ENCODE measurements around the gene PDLIM1.

Gene PDLIM1

DNA sequence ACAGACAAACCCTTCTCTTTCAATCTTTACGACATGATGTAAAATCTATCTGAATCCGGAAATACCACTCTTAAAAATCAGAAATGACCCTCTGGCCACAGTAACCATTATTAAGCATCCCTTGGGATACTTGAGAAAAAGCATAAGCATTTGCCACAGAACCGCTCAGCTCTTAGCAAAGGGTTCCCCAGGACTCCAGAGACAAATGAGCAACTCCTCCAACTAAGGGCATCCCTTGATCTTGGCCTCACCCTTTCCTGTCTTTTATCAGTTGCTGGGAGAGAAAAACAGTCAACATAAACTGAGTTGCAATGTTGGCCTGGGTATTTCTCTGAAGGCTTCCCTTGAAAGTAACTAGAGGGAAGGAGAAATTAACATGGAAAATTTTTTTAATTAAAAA lies 3.5 kb downstream of the PDLIM1 start:
- DNase-seq = no peak

DNA sequence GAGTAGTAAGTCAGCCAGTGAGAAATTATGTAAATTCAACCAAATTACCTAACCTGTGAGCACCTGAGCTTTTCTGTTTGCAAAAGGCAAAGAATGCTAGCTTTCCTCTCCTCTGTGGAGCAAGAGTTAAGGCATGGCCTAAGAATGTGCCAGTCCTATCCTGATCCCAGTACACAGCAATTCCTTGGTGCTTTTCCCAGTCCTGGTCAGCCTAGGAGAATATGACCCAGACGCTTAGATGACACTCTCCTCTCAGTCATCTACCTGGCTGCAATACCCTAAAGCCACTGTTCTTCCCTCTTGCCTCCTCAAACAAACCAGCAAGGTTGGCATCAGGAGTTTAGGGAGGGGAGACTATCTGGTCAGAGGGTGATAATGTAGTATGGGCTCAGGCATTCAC lies 4.1 kb downstream of the PDLIM1 start:
- no peak for DNase-seq

DNA sequence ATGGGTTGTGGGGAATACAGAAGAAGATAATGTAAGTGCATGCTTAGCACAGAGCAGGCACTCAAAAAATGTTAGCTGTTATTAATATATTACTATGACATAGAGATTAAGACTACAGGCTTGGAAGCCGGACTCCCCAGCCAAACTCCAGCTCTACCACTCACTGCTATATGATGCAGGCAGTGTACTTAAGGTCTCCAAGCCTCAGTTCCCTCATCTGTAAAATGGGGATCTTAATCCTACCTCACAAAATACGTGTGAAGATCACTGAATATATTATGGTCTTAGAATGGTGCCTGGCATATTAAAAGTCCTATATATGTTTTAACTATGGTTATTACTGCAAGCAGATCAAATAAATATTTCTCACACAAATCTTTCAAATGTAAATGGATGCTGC lies 5.2 kb downstream of the PDLIM1 start:
- DNase-seq = no peak

DNA sequence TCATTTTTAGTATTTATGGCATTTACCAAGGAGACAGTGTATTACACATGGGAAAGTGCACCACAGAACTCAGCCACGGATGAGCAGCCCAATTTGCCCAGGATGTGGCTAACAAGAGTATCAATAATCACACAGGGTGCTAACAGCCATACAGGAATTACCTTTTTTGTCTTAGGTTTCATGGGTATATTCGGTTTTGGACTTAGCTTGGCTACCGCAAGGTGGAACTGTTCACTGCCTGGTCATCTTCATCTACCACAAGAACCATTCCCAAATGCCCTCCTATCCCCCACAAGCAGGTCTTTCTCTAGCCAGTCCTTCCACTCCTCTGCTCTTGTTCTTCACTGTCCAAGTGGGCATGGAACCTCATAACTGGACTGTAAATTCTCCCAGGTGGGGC lies 6.0 kb downstream of the PDLIM1 start:
- DNase-seq = no peak

DNA sequence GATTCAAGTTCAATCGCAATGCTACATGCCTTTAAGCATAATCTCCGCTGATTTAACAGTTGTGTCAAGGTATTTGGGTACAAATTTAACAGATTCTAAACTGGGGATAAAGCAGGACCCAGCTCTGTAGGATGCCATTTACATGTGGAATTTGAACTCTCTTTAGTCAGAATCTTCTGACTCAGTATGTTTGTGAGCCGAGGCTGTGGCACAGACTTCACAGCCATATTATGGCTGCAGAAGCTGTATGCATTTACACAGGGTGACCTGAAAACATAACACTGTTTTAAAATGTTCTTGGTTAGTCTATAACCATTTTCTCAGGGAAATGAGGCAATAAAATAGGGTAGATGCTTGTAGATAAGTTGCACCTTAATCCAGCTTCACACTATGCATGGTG lies 8.7 kb downstream of the PDLIM1 start:
- no peak for DNase-seq

DNA sequence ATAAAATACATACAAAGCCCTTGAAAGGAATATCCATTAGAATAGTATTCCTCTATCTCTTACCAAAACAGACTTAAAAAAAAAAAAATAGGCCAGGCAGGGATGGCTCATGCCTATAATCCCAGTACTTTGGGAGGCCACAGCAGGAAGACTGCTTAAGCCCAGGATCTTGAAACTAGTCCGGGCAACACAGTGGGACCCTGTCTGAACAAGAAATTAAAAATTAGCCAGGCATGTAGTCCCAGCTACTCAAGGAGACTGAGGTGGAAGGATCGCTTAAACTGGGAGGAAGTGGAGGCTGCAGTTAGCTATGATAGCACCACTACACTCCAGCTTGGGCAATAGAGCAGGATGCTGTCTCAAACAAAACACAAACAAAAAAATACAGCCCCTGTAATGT lies 9.6 kb downstream of the PDLIM1 start:
- DNase-seq = no peak

DNA sequence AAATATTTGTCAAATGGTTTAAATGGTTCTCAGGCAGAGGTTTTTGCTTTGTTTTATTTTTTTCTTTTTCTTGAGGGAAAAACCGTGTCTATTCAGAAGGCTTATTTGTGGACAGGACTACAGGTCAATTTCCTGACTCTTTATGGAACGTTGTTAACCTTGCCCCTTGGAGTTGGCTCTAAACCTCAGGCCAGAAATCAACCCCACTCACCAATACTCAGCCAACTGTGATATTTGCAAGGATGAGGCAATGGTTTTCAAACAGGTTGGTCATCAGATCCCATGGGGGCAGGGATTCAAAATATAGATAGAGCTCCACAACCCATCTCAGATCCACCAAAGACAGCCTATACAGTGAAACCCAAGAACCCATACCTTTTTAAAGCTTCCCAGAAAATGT lies 10.2 kb downstream of the PDLIM1 start:
- DNase-seq = no peak

DNA sequence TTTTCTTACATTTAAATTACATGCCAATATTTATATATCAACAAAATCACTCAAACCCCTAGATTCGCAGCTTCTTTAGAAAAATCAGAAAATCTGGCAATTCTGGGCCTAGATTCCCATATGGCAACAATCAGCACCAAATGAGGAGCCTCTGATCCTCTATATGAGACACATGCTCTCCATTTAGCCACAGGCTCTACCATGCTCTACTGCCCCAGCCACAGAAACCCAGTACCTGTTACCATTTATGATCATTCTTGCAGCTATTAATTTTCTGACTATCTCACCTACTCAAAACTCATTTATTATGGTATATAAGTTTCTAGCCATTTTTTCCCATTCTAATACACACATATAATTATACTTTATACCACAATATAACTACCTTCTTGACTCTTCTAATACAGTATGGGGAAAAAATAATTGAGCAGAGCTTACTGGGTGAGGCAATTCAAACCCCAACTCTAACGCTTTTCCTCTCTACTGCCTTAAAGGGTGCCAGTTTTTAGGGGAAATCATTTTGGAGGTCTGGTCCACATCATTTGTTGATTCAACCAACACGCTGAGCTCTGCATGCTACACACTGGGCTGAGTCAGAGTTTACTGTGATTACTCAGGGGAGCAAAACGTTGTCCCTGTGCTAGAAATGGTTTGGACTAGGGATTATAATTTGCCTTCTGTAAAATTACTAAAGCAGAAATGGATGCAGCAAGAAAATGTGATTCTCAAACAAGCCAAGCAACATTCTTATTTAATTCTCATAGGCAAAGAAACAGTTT lies 11.6 kb downstream of the PDLIM1 start:
- DNase-seq = no peak

DNA sequence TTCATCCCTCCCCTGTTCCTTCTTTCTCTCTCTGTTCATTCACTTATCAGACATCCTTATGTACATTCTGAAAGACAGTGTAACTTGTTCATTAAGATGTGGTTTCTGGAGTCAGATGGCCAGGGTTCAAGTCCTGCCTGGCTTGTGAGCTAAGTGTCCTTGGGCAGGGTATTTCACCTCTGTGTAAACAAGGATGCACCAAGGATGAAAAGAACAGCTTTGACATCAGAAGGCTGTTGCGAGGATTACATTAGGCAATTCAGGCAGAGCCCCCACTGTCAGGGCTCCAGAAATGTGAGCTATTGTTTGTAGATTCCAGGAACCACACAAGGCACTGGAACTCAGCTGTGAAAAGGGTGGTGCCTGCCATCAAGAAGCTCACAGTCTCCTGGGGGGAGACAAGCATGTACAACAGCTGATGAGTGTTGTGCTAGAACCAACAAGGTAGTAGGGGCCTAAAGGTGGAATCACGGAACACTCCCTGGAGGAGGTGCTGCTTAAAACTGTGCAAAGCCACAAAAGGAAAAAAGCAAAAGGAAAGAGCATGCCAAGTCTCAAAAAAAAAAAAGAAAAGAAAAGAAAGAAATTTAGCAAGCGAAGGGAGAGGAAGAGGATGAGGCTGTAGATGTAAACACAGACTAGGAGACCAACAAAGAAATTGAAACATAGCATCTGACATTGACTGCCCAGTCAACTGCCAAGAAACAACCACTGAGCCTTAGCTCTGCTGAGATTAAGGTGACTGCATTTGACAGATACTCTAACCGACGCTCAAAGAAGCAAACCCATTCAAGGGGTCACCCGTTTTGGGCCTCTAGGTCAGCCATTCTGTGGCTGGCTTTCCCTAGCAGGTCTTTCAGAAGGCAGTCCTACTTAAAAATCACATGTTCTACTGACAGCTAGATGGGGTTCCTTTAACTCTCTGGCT lies 12.5 kb downstream of the PDLIM1 start:
- DNase-seq = no peak

DNA sequence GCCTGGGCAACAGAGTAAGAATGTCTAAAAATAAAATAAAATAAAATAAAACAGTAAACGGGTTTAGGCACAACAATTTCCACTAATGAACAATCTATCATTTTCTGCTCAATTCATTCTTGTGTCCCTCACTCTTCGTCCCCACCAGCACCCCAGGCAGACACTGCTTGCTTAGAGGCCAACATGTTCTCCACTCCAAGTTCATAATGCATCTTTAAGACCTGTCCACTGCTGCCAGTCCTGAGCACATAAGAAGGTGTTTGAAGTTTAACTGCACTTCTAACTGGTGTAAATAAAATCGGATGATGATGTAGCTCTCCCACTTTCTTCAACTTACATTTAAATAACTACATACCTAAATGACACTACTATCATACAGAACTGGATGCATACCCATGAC lies 13.2 kb downstream of the PDLIM1 start:
- DNase-seq = no peak

DNA sequence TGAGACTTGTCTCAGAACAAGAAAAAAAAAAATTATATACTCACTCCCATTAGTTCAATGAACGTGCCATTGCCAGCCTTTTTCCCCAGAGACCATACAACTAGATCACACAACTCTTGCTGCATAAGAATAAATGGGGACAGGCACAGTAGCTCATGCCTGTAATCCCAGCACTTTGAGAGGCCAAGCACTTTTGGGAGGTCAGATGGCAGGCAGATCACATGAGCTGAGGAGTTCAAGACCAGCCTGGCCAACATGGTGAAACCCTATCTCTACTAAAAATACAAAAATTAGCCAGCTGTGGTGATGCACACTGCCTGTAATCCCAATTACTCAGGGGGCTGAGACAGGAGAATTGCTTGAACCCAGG lies 13.6 kb downstream of the PDLIM1 start:
- no peak for DNase-seq

DNA sequence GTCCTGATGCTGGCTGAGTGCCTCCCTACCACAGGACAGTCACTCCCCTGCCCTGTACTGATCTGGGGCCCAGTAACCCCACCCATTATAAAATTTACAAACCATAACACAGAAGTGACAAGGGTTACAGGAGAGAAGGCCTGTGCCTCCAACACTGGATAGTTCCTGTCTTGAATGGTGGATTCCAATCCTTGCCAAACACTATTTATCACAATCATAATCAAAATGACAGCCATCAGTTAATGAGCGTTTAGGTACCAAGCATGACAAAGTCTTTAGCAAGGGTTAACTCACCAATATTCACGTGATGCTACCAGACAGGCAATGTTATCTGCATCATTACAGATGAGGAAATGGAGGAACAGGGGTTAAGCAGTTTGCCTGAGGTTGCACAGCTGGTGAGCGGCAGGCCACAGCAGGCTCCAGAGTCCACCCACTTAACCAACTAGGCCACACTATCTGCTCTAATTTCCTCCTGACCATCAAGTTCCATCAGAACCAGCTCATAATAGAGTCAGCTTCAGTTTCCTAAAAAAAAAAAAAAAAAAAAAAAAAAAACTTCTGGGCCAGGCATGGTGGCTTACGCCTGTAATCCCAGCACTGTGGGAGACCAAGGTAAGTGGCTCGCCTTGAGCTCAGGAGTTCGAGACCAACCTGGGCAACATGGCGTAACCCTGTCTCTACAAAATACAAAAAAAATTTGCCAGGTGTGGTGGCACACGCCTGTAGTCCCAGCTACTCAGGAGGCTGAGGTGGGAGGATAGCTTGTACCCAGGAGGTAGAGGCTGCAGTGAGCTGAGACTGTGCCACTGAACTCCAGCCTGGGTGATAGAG lies 14.2 kb downstream of the PDLIM1 start:
- no peak for DNase-seq

DNA sequence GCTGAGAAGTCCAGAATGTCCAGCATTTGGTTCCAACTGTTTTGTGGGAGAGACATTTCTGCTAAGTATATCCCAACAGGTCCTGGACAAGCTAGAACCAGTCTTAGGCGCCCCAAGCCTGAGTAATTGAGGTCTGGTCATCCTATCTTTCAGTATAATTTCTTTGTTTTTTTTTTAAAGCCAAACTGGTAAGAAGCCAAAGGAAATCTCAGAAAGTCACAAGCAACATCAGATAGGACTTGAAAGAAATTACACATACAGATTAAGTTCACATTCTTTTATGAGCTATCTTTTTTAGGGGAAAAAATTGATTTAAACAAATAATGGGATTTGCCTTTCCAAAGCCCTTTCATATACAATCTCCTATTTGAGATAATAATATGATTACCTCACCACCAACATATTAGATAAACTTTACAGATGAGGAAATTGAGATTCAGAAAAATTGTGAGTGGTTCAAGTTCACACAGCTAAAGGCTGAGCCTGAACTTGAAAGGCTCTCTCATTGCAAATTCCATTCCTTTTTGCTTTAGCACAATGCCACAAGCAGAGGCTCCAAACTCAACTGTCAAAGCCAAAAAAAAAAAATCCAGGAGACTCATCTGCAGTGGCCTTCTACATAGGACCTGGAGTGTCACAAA lies 15.0 kb downstream of the PDLIM1 start:
- no peak for DNase-seq

DNA sequence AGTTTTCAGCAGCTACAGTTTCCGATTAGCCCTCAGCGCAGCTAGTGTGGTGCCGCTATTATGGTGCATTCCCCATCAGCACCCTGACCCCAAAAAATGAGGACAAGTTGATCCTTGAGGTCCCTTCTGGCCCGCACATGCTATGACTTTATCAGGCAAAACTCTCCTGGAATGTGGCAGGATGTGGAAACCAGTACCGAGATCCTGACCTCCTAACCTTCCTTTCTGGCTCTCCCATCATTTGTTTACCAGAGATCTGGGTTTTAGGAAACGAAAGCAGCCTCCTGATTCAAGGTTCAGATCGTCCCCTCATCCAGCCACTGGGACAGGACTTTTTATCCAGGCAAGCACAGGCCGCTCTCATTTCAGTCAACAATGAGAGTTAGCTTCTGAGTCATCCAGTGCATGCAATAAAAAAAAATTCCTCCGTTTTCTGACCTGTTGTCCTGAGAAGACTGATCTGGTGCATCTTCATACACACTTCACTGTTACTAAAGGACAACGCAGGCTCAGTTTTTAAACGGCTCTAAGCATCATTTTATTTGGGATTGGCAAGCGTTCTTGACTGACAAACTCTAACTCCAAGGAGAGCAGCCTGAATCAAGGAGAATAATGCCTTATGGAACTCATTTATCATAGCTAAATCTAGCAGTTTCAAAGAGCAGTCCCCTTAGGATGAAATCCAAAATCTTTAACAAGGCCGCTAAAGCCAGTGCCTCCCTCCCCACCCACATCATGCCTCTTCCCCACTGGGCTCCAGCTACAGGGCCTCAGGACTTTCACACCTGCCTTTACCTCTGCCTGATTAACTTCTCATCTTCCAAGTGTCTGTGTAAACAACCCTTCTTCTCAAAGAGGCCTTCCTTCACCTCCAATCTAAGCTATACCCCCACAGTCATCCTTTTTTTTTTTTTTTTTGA lies 17.1 kb downstream of the PDLIM1 start:
- peak; percentile 80 for DNase-seq

DNA sequence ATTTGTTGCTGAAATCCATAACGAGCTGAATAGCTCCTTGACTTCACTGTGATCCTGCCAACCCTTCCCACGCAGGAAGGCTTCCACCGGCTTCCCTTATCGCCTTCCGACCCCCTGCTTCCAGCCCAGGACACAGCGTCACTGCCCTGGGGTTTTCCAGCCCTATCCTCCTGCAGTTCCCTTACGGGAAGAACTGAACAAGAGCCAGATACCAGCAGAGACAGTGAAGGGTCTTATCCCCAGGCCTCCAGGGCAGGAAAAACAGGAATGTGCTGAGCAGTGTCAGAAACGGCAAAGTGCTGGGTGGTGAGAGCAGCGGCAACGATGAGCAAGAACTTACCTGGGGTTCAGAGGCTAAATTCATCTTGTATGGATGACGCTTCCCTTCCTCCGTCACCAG lies 22.4 kb downstream of the PDLIM1 start:
- peak; percentile 98 for DNase-seq

DNA sequence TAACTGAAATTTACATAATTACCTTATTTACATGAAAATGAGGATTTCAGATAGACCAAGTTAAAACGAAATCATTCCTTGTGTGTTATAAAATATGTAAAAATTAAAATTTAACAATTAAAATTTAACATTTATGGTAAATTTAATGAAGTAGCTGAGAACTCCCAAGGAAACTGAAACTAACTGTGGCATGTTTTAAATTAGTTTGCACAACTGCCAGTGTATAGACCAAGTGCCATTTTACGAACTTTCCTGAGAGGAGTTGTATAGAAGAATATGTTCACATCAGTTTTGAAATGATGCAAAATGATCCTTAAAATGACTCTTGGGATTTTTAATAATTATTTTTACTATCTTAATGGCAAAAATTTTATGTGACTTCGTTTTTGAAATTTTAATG lies 23.6 kb downstream of the PDLIM1 start:
- no peak for DNase-seq

DNA sequence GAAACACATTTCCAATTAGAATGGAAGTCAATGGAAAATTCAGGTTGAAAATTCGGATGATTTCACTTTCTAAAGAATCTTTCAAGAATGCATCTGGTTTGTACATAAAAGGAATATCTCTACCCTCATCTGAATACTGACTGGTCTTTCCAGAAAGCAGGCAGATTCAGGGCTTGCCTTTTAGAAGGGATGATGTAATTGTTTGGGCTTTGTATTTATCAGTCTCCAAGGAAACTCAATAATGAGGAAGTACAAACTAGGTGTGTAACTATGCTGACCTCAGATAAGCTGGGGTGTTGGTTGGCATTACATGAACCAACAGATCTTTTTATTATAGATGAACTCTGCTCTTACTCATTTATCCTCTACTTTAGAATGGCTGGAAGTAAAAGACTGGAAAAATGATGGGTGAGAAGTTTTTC lies 24.1 kb downstream of the PDLIM1 start:
- no peak for DNase-seq

DNA sequence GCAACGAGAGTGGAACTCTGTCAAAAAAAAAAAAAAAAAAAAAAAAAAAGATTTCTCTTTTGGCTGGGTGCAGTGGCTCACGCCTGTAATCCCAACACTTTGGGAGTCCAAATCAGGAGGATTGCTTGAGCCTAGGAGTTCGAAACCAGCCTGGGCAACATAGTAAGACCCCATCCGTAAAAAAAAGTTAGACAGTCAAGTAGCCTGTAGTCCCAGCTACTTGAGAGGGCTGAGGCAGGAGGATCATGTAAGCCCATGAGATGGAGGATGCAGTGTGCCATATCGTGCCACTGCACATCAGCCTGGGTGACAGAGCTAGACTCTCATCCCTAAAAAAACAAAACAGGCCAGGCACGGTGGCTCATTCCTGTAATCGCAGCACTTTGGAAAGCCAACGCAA lies 25.2 kb downstream of the PDLIM1 start:
- DNase-seq = no peak

DNA sequence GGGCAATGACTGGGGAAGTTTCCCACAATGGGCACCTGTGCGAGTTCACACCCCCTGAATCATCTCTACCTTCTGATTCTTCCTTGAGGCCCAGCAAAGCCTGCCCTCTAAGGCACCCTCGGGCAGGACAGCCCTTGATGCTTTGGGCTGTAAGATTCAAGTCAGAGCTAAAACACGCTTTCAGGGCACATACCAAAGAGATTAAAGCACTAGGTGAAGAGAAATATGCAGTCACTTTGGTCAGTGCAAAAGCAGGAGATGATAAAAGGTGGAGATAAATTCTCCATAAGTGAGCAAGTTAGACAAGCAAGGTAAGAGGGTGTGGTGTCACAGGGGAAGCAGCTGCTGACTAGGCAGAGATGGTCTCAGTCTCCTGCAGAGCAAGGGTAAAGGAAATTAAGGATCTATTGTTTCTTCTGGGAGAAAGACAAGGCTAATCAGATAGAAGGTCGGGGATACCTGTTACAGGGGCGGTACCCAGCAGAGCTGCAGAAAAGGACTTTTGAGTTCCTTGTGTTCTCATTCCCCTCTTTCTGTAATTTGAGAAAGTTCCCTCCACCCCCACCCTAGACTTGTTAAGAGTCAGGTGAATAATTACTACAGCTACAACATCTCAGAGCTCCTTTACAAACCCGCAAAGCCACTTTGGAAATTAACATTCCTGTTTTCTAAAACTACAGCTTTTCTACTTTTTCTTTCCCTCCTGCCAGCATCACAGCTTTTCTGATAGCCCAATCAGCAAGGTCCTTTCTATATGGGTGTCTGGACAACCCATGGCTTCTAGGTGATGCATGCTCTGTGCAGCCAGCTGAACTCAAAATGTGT lies 26.4 kb downstream of the PDLIM1 start:
- DNase-seq = peak; percentile 94

DNA sequence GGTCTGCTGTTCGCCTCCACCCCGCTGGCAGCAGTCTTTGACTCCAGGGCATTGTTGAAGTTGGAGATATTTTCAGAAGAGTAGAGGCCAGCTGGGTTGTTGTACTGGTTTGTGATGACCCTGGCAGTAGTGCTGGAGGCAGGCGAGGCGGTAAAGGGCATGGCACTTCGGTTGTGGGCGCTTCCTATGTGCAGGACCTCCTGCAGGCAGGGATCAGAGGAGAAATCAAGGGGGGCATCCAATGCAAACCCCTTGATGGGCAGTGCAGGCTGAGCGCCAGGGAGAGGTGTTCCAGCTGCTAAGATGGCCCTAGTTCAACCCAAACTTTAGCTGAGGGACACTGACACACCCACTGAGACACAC lies 27.0 kb downstream of the PDLIM1 start:
- DNase-seq = no peak
